AG04449 (cell line): ENCODE data around the gene ABHD17A.

Source experiments
- CTCF ChIA-PET: fragments of 350-600 bp; formaldehyde crosslinking; extraction: SDS; loops from one replicate; lab custom pipeline; 2021; ENCODE audit warnings: antibody characterized with exemption; lab: Yijun Ruan, JAX
- POLR2A ChIA-PET: fragments of 400-600, 350-600 bp; formaldehyde crosslinking; extraction: SDS; loops from one replicate; lab custom pipeline; 2020; ENCODE audit warnings: antibody characterized with exemption, inconsistent platforms; lab: Yijun Ruan, JAX
- DNase-seq: peaks from one replicate; pipeline ENCODE4 v3.0.0-alpha.2; 2010; ENCODE audit warnings: low read depth, low spot score
- H3K4me3 ChIP-seq: 2 replicates; pipeline ENCODE4 v1.5.1; 2011; ENCODE audit warnings: low read depth, mild to moderate bottlenecking, control low read depth, low read length
- CTCF ChIP-seq: IDR thresholded peaks from one replicate; pipeline ENCODE4 v1.5.1; 2011; ENCODE audit warnings: mild to moderate bottlenecking, moderate library complexity, low read length, control low read depth, inconsistent platforms; ENCODE audit not compliant: insufficient read depth; ENCODE audit errors: missing control alignments

Gene ABHD17A

GRCh38 chr19:1844513-1845124 lies 40.7 kb downstream of the ABHD17A start:
- no peak for DNase-seq
- CTCF ChIA-PET, result interaction anchor here (2.4 to 13.7 kb wide), 3 partner anchors 7 to 20 kb away, joined by 14 to 292 read pairs (median 54); no protein-coding TSS in a partner anchor
- POLR2A ChIA-PET, result no interaction called here
- TF ChIP-seq CTCF, result no peak
- no peak overlapping the region for H3K4me3 ChIP-seq

- no peak overlapping the region for H3K4me3 ChIP-seq
- TF ChIP-seq CTCF, result no peak
- DNase-seq, result no peak
- ChIA-PET CTCF (interaction anchor here (2.4 to 13.7 kb wide), 2 partner anchors 10 to 19 kb away, joined by 14 to 292 read pairs; no protein-coding TSS in a partner anchor), POLR2A (no interaction called here)
These were observed 41.5 kb downstream of the ABHD17A start for GRCh38 chr19:1843646-1844394.

- ChIA-PET POLR2A (no interaction called here), CTCF (interaction anchor here (2.4 to 13.7 kb wide), 2 partner anchors 11 to 18 kb away, joined by 14 to 292 read pairs; no protein-coding TSS in a partner anchor)
- TF ChIP-seq CTCF, result no peak
- H3K4me3 ChIP-seq, result no peak overlapping the region
- no peak for DNase-seq
These were observed 42.2 kb downstream of the ABHD17A start for GRCh38 chr19:1843116-1843515.

- ChIA-PET POLR2A (no interaction called here), CTCF (interaction anchor here (1.4 to 13.7 kb wide), 3 partner anchors 9 to 17 kb away, joined by 4 to 292 read pairs (median 57); partner anchors contain the start of gene REXO1)
- no peak for TF ChIP-seq CTCF
- no peak for DNase-seq
- H3K4me3 ChIP-seq, result no peak overlapping the region
These were observed 43.9 kb downstream of the ABHD17A start for GRCh38 chr19:1841209-1841924.

GRCh38 chr19:1840541-1841115 lies 44.7 kb downstream of the ABHD17A start:
- no peak for TF ChIP-seq CTCF
- ChIA-PET CTCF (interaction anchor here (6.5 to 13.7 kb wide), 2 partner anchors 10 to 16 kb away, joined by 57 to 292 read pairs; partner anchors contain the start of gene REXO1), POLR2A (no interaction called here)
- H3K4me3 ChIP-seq, result no peak overlapping the region
- DNase-seq, result no peak
